OCI-LY7 (cell line): ENCODE data around the gene COL18A1.

ENCODE experiments used
- CTCF ChIP-seq: fragments of 200-600 bp; sonication (generic); conservative IDR thresholded peaks from 2 replicates; pipeline ENCODE4 v1.5.1; 2014; ENCODE audit warnings: mild to moderate bottlenecking, antibody characterized with exemption, low read length, moderate library complexity, mixed read lengths
- EZH2phosphoT487 ChIP-seq: fragments of 200-600 bp; sonication (generic); IDR thresholded peaks from 2 replicates; pipeline ENCODE4 v1.6.1; 2018; ENCODE audit warnings: low read depth, borderline replicate concordance, mild to moderate bottlenecking, mixed run types, antibody characterized with exemption, low read length, moderate library complexity, mixed read lengths

GRCh38 chr21:45405271-45405818, 380 bp downstream of the COL18A1 start:
- TF ChIP-seq CTCF (no peak), EZH2phosphoT487 (no peak)
